Glutamatergic neuron (in vitro differentiated cells): Measurements from ENCODE around the gene LHCGR. TPM values are rescaled to one million over a fixed set of nuclear protein-coding genes. Genes with fewer than 3 reads are reported as not detected.
"Not testable (repeated sequence)": the region's sequence is repeated elsewhere in the genome, so short reads cannot be mapped to it uniquely, and the experiment has no call there.

Source experiments
- DNase-seq: peaks from one replicate; pipeline ENCODE4 v3.0.0; 2022
- H3K27ac Mint-ChIP-seq: one replicate; pipeline ENCODE4 v1.8.0; 2020; ENCODE audit warnings: mild to moderate bottlenecking, mixed read lengths, inconsistent platforms; ENCODE audit not compliant: unreplicated experiment
- H3K27me3 Mint-ChIP-seq: one replicate; pipeline ENCODE4 v1.8.0; 2020; ENCODE audit warnings: mild to moderate bottlenecking, moderate library complexity, mixed read lengths, inconsistent platforms; ENCODE audit not compliant: unreplicated experiment
- H3K36me3 Mint-ChIP-seq: one replicate; pipeline ENCODE4 v1.8.0; 2020; ENCODE audit warnings: mild to moderate bottlenecking, mixed read lengths, inconsistent platforms; ENCODE audit not compliant: unreplicated experiment
- H3K4me1 Mint-ChIP-seq: one replicate; pipeline ENCODE4 v1.8.0; 2020; ENCODE audit warnings: mild to moderate bottlenecking, low read depth, mixed read lengths, inconsistent platforms; ENCODE audit not compliant: unreplicated experiment
- H3K4me3 Mint-ChIP-seq: one replicate; pipeline ENCODE4 v1.8.0; 2020; ENCODE audit warnings: mild to moderate bottlenecking, mixed read lengths, inconsistent platforms; ENCODE audit not compliant: unreplicated experiment
- H3K9me3 Mint-ChIP-seq: one replicate; pipeline ENCODE4 v1.8.0; 2020; ENCODE audit warnings: mild to moderate bottlenecking, moderate library complexity, mixed read lengths, inconsistent platforms; ENCODE audit not compliant: unreplicated experiment
- CTCF ChIP-seq: fragments of 200-600 bp; sonication (generic); IDR thresholded peaks from one replicate; pipeline ENCODE4 v1.5.0; 2021; ENCODE audit not compliant: partially characterized antibody, unreplicated experiment
- total RNA-seq: library from RNA; stranded (reverse); fragmentation: NEBNext Ultra II Directional; extraction: Animal tissue kit (Norgen Biotek cat#: 25700); gene quantifications from one replicate; pipeline ENCODE4 v1.2.1, GENCODE V29; 2021; ENCODE audit not compliant: unreplicated experiment

LHCGR gene
- total RNA-seq, 1 donor from 2014 or later: not detected

DNA sequence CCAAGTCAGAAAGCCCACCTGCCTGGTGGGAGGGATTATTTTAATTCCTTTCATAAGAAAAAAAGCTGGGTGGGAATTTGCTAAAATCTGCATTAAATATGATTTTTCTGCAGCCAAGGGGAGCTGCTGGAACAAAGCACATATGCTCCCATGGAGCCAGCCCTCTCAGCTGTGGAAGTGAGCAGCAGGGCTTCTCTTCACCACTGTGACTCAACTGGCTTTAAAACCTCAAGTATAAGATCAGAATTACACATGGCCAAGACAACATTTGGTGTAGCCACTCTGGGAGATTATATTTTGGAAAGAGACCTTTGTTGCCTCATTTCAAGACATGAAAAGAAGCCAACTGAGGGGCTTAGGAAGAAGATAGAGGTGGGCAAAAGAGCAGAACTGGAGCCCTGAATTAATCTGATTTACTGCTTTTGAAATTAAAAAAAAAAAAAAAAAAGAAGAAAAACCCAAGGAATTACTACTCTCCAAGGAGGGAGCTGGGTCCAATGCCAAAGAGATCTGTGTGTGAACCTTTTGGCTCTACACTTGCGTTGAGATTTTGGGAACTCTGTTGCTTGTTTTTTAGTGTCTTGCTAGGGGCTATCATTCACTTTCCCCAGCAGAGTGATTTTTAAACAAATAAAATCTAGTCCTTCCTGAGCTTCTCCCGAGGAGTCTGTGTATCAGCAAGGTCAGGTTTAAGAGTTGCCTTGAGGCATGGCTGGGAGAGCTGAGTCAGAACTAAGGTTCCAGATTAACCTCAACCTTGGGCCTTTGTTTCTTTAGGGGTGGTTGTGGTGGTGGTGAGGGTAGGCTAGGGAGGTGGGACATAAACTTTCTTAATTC is 6.0 kb downstream of the LHCGR start:
- H3K36me3 Mint-ChIP-seq: no peaks in the 10 kb centered on the region
- H3K4me1 Mint-ChIP-seq: peaks cover 4% of the 10 kb centered on the region
- no peak overlapping the region for H3K4me3 Mint-ChIP-seq
- no peaks in the 10 kb centered on the region for H3K27me3 Mint-ChIP-seq
- TF ChIP-seq CTCF: no peak
- H3K9me3 Mint-ChIP-seq: no peaks in the 10 kb centered on the region
- no peak for DNase-seq
- H3K27ac Mint-ChIP-seq: no peak overlapping the region

DNA sequence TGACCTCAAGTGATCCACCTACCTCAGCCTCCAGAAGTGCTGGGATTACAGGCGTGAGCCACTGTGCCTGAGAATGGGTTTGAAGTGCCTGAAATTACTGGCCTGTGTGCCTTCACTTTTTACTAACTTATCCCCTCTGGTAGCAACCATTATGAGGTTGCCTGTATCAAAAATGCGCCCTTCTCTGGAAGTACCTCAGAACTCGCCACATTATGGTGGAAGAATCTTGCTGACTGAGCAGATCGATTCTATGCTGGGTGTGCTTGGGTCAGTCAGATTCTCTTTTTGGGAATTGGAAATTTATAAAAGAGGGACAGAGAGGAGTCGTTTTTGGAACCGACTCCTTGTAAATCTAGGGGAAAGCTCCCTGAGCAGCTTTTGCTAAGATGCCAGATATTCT is 8.2 kb downstream of the LHCGR start:
- Mint-ChIP-seq H3K9me3 (no peaks in the 10 kb centered on the region), H3K4me3 (no peak overlapping the region), H3K36me3 (no peaks in the 10 kb centered on the region), H3K27ac (no peak overlapping the region), H3K27me3 (no peaks in the 10 kb centered on the region), H3K4me1 (peaks cover 4% of the 10 kb centered on the region)
- DNase-seq: no peak
- no peak for TF ChIP-seq CTCF

DNA sequence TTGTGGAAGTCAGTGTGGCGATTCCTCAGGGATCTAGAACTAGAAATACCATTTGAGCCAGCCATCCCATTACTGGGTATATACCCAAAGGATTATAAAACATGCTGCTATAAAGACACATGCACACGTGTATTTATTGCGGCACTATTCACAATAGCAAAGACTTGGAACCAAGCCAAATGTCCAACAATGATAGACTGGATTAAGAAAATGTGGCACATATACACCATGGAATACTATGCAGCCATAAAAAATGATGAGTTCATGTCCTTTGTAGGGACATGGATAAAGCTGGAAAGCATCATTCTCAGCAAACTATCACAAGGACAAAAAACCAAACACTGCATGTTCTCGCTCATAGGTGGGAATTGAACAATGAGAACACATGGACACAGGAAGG is 16.3 kb downstream of the LHCGR start:
- H3K4me1 Mint-ChIP-seq, H3K36me3 Mint-ChIP-seq, H3K27ac Mint-ChIP-seq, DNase-seq, H3K27me3 Mint-ChIP-seq, H3K9me3 Mint-ChIP-seq, H3K4me3 Mint-ChIP-seq: not testable (repeated sequence)

DNA sequence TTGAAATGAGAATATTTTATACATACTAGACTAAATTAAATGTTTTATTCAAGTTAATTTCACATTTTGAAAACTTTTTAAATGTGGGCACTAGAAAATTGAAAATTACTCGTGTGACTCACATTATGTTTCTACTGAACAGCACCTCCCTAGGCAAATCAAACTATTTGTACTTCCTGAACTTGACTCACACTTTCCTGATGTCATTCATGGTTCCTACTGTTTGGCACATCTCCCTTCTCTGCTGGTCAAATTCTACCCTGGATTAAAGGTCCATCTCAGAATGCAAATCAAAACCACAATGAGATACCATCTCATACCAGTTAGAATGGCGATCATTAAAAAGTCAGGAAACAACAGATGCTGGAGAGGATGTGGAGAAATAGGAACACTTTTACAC is 16.7 kb downstream of the LHCGR start:
- TF ChIP-seq CTCF: no peak
- Mint-ChIP-seq H3K36me3 (no peaks in the 10 kb centered on the region), H3K4me1 (no peaks in the 10 kb centered on the region), H3K4me3 (no peak overlapping the region), H3K9me3 (no peaks in the 10 kb centered on the region), H3K27ac (no peak overlapping the region), H3K27me3 (peaks cover 1% of the 10 kb centered on the region)
- no peak for DNase-seq

- Mint-ChIP-seq H3K27ac (no peak overlapping the region), H3K4me1 (peaks cover 5% of the 10 kb centered on the region), H3K4me3 (no peak overlapping the region), H3K9me3 (no peaks in the 10 kb centered on the region), H3K27me3 (peaks cover 1% of the 10 kb centered on the region), H3K36me3 (no peaks in the 10 kb centered on the region)
- no peak for DNase-seq
- TF ChIP-seq CTCF: no peak
Observed at GRCh38 chr2:48736251-48736650, 19.3 kb downstream of the LHCGR start.
